Nephron (organoid): ENCODE results near the gene TMEM79.

Experiments used
- H3K27ac Mint-ChIP-seq, 3 experiments: 2 replicates each; pipeline ENCODE4 v1.8.0; 2020; ENCODE audit warnings: mixed read lengths in 3 of 3, mild to moderate bottlenecking in 2 of 3, moderate library complexity in 1 of 3
- H3K27me3 Mint-ChIP-seq: 2 replicates; pipeline ENCODE4 v1.8.0; 2021; ENCODE audit warnings: low read depth, mild to moderate bottlenecking, moderate library complexity, mixed read lengths
- H3K36me3 Mint-ChIP-seq: 2 replicates; pipeline ENCODE4 v1.8.0; 2020; ENCODE audit warnings: low read depth, mixed read lengths
- H3K4me1 Mint-ChIP-seq: 2 replicates; pipeline ENCODE4 v1.8.0; 2020; ENCODE audit warnings: mixed read lengths
- H3K4me3 Mint-ChIP-seq, 3 experiments: 2 replicates each; pipeline ENCODE4 v1.8.0; 2020; ENCODE audit warnings: mild to moderate bottlenecking in 3 of 3, mixed read lengths in 3 of 3, moderate library complexity in 2 of 3
- H3K9me3 Mint-ChIP-seq: 2 replicates; pipeline ENCODE4 v1.8.0; 2020; ENCODE audit warnings: mixed read lengths
- TF ChIP-seq, protein P1 (sequence below), 3 experiments: fragments of 200-600 bp; sonication (generic); IDR thresholded peaks; one replicate each; pipeline ENCODE4 v1.5.0; 2021; ENCODE audit warnings: antibody characterized with exemption in 3 of 3; ENCODE audit not compliant: unreplicated experiment in 3 of 3

Gene TMEM79

DNA sequence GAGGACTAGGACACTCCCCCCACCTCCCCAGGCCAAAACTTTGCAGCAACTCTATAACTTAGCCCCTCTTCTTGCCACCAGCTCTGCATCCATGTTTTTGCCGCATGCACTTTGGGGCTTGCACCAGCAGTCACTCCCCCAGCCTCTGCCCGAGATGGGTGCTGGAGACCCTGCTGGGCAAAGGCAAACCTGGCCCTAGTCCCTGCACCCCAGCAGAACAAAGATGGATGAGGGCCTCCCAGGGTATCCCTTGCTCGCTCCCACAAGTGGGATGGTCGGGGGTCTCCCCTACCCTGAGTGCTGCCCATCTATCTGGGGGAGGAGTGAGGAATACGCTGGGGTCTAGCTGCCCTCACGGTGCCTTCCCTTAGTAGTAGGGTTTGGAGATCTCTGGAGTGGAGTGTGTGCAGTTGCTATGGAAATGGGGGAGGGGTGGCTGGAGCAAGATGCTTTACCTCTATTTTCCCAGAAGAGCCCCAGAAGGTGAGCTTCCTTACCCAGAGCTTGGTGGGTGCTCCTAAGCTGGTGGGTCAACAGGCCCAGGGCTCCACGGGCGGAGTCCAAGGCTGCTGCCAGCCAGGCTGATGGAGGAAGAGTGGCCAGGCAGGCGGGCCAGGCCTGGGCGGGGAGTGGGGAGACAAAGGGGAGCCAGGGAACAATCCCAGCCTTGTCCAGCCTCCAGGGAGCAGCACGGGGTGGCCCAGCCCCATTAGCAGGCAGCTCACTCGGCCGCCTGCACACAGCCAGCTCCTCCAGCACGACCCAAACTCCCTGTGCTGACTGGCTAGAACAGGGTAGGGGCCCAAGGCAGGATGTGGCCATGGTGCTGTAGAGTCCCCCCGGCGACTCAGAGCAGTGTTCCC, 36.4 kb upstream of the TMEM79 start, which contains the start of gene PAQR6:
Gene PAQR6 (minus strand): TSS at position 597 of the 863 bp plus-strand sequence. CDS start 1,325 bp downstream, outside the sequence.
- Mint-ChIP-seq H3K4me1 (no peaks in the 10 kb centered on the region), H3K27me3 (no peaks in the 10 kb centered on the region), H3K36me3 (peaks cover 12% of the 10 kb centered on the region), H3K9me3 (no peaks in the 10 kb centered on the region), H3K4me3 (no peak within 1 kb of the TSS), H3K27ac (peak within 1 kb of the TSS in 1 of 3 experiments; percentile 35)
- TF ChIP-seq, protein P1, sequence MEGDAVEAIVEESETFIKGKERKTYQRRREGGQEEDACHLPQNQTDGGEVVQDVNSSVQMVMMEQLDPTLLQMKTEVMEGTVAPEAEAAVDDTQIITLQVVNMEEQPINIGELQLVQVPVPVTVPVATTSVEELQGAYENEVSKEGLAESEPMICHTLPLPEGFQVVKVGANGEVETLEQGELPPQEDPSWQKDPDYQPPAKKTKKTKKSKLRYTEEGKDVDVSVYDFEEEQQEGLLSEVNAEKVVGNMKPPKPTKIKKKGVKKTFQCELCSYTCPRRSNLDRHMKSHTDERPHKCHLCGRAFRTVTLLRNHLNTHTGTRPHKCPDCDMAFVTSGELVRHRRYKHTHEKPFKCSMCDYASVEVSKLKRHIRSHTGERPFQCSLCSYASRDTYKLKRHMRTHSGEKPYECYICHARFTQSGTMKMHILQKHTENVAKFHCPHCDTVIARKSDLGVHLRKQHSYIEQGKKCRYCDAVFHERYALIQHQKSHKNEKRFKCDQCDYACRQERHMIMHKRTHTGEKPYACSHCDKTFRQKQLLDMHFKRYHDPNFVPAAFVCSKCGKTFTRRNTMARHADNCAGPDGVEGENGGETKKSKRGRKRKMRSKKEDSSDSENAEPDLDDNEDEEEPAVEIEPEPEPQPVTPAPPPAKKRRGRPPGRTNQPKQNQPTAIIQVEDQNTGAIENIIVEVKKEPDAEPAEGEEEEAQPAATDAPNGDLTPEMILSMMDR (IDR thresholded peaks at IDR 0.05; ENCODE audit: unreplicated experiment in 3 of 3) = no peak

DNA sequence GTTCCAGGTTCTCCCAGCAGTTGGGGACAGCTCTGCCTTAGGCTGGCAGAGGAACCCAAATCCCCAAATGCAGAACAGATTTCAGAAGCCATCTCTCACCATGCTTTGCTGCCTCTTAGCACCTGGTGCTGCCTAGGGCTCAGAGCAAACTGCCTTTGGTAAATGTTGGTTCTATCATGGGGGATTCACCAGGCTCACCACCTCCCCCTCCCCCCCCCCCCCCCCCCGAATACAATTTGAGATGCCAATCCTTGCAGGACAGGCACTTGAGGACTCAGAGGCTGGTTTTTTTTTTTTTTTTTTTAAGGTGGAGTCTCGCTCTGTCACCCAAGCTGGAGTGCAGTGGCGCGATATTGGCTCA, 35.8 kb upstream of the TMEM79 start:
- H3K4me1 Mint-ChIP-seq = no peaks in the 10 kb centered on the region
- H3K4me3 Mint-ChIP-seq = no peak overlapping the region
- peaks cover 19% of the 10 kb centered on the region for H3K36me3 Mint-ChIP-seq
- H3K9me3 Mint-ChIP-seq = no peaks in the 10 kb centered on the region
- TF ChIP-seq, protein P1 (IDR thresholded peaks at IDR 0.05; ENCODE audit: unreplicated experiment in 3 of 3) = no peak
- no peak overlapping the region for H3K27ac Mint-ChIP-seq
- no peaks in the 10 kb centered on the region for H3K27me3 Mint-ChIP-seq

DNA sequence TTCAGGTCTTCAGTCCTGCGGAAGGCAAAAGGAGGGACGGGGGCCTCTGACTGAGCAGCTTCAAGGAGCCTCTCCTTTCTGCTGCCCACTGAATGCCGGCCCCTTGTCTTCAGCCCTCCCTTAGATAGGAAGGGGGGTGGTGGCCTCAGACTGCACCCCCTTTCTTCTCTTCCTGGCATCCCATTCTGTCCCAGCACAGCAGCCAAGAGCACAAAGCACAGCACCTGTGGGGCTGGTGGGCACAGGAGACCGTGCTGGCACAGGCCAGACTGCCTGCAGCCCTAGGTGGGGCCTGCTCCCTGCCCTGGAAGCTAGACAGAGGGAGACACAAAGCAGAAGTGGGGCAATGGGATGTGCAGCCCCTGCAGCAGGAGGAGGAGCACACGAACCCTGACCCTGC, 34.5 kb upstream of the TMEM79 start:
- peak overlapping the region in 1 of 3 experiments; percentile 44 for H3K27ac Mint-ChIP-seq
- TF ChIP-seq, protein P1 (IDR thresholded peaks at IDR 0.05; ENCODE audit: unreplicated experiment in 3 of 3) = no peak
- H3K4me1 Mint-ChIP-seq = no peaks in the 10 kb centered on the region
- H3K4me3 Mint-ChIP-seq = no peak overlapping the region
- H3K9me3 Mint-ChIP-seq = no peaks in the 10 kb centered on the region
- H3K27me3 Mint-ChIP-seq = no peaks in the 10 kb centered on the region
- H3K36me3 Mint-ChIP-seq = peaks cover 28% of the 10 kb centered on the region

DNA sequence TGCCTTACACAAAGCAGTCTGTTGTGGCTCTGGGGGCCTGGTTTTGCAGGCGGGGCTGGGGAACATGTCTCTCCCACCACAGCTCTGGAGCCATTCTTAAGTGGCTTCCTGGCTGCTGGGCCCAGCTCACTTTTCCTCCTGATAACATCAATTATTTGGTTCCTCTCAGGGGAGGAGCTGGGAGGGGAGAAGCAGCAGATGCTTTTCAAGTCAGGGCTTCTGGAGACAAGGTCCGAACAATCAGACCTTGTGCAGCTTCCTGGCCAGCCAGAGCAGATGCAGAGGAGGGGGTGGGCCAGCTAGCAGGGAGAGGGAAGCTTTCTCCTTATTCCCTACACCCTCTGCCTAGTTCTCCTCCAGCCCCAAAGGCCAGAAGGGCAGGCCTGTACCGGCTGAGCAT, 32.6 kb upstream of the TMEM79 start:
- no peak overlapping the region for H3K4me3 Mint-ChIP-seq
- no peak overlapping the region for H3K27ac Mint-ChIP-seq
- peaks cover 38% of the 10 kb centered on the region for H3K36me3 Mint-ChIP-seq
- no peaks in the 10 kb centered on the region for H3K9me3 Mint-ChIP-seq
- no peaks in the 10 kb centered on the region for H3K4me1 Mint-ChIP-seq
- TF ChIP-seq, protein P1 (IDR thresholded peaks at IDR 0.05; ENCODE audit: unreplicated experiment in 3 of 3) = no peak
- H3K27me3 Mint-ChIP-seq = no peaks in the 10 kb centered on the region

DNA sequence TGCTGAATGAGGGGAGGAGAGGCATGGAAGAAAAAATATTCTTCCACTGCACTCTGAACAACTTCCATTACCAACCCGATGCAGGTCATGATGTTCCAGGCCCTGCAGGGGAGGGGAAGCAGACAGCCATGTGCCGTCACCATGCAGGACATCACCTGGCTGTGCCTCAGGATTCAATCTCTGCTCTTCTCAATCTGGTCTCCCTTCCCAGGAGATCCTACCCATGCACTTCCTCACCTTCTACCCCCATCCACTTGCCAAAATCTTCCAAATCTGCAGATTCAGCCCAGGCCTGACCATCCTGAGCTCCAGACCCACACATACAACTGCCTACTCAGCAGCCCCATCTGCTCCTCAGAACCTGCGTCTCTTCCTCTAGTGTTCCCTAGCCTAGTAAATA, 30.5 kb upstream of the TMEM79 start:
- TF ChIP-seq, protein P1 (IDR thresholded peaks at IDR 0.05; ENCODE audit: unreplicated experiment in 3 of 3) = no peak
- Mint-ChIP-seq H3K9me3 (no peaks in the 10 kb centered on the region), H3K4me1 (no peaks in the 10 kb centered on the region), H3K27me3 (no peaks in the 10 kb centered on the region), H3K4me3 (no peak overlapping the region), H3K27ac (no peak overlapping the region), H3K36me3 (peaks cover 56% of the 10 kb centered on the region)

DNA sequence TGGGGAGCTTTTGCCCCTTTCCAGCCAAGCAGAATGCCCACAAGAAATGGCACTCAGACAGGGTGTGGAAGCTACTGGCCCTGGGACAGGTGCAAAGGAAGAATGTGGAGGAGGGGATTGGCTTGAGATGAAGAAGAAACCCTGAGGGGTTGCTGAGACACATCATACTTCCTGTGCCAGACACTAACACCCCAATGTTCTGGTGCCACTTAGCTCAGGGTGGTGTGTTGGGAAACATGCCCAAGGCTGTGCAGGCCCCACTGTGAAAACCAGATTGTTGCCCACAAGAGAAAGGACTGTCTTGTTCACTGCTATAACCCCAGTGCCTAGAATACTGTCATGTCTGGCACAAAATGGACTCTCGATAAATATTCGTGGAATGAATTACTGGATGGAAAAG, 26.4 kb upstream of the TMEM79 start:
- Mint-ChIP-seq H3K27ac (no peak overlapping the region), H3K4me1 (no peaks in the 10 kb centered on the region), H3K4me3 (no peak overlapping the region), H3K36me3 (peaks cover 69% of the 10 kb centered on the region), H3K27me3 (no peaks in the 10 kb centered on the region), H3K9me3 (no peaks in the 10 kb centered on the region)
- TF ChIP-seq, protein P1 (IDR thresholded peaks at IDR 0.05; ENCODE audit: unreplicated experiment in 3 of 3) = no peak
